AML-193 (cell line): ENCODE data around the gene RNASET2.
"Not testable (repeated sequence)": the region's sequence is repeated elsewhere in the genome, so short reads cannot be mapped to it uniquely, and the experiment has no call there.

Experiments
- DNase-seq, 2 experiments: peaks; one replicate each; lab custom pipeline; 2025; lab: John Stamatoyannopoulos, UW

The RNASET2 gene

DNA sequence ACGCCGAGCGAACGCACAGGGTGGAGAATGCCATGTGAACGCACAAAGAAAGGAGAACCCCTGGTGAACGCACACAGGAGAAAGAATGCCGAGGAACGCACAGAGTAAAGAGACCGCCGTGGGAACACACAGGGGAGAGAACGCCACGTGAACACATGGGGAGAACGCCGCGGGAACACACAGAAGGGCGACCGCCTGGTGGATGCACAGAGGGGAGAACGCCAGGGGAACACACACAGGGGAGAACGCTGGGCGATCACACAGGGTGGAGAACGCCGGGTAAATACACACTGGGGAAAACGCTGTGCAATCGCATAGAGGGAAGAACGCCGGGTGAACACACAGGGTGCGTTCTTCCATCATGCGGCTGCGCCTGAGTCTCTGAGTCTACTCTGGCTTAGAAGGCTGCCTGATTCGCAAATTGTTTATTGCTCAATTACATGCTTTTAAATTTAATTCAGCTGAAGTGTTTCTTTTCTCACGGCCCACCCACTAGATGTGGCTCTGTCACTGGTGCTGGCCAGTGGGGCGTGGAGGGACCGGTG lies 54.1 kb downstream of the RNASET2 start:
- no peak for DNase-seq

DNA sequence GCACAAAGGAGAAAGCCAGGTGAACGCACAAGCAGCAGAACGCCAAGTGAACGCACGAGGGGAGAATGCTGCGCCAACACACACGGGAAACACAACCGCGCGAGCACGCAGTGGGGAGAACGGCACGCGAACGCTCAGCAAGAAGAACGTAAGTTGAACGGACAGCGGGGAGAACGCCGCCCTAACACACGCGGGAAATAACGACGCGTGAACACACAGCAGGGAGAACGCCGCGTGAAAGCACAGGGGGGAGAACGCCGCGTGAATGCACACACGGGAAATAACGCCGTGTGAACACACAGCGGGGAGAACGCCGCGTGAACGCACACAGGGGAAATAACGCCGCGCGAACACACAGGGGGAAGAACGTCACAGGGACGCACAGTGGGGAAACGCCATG lies 54.7 kb downstream of the RNASET2 start:
- no peak for DNase-seq

DNA sequence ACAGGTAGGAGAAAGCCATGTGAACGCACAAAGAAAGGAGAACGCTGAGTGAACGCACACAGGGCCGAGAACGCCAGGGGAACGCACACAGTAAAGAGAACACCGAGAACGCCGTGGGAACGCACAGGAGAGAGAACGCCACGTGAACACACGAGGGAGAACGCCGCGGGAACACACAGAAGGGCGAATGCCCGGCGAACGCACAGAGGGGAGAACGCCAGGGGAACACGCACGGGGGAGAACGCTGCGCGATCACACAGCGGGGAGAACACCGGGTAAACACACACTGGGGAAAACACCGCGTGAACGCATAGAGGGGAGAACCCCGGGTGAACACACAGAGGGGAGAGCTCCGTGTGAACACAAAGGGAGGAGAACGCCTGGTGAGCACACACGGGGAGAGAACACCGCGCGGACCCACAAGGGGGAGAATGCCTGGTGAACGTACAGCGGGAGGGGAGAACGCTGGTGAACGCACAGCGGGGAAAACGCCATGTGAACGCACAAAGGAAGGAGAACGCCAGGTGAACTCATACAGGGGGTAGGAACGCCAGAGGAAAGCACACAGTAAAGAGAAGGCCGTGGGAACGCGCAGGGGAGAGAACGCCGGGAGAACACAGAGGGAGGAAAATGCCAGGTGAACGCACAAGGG lies 55.3 kb downstream of the RNASET2 start:
- DNase-seq: no peak

DNA sequence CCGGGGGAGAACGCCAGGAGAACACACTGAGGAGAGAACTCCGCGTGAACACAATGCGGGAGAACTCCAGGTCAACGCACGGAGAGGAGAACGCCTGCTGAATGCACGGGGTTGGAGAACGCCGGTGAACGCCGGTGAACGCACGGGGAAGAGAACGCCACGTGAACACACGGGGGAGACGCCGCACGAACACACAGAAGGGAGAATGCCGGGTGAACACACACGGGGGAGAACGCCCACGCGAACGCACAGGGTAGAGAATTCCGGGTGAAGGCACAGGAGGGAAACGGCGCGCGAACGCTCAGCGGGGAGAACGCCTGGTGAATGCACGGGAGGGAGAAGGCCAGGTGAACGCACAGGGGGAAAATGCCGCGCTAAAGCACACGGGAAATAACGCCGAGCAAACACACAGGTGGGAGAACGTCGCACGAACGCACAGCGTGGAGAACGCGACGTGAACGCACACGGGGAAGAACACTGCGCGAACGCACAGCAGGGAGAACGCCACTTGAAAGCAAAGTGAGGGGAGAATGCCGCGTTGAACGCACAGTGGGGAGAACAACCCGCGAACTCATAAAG lies 56.1 kb downstream of the RNASET2 start:
- DNase-seq: no peak

DNA sequence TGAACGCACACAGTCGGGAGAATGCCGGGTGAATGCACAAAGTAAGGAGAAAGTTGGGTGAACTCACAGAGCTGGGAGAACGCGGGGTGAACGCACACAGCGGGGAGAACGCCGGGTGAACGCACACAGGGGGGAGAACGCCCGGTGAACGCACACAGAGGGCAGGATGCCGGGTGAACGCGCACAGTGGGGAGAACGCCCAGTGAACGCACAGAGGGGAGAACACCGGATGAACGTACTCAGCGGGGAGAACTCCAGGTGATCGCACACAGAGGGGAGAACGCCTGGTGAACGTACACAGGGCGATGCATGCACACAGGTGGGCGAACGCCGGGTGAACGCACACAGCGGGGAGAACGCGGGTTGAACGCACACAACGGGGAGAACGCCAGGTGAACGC lies 57.4 kb downstream of the RNASET2 start:
- DNase-seq: no peak

DNA sequence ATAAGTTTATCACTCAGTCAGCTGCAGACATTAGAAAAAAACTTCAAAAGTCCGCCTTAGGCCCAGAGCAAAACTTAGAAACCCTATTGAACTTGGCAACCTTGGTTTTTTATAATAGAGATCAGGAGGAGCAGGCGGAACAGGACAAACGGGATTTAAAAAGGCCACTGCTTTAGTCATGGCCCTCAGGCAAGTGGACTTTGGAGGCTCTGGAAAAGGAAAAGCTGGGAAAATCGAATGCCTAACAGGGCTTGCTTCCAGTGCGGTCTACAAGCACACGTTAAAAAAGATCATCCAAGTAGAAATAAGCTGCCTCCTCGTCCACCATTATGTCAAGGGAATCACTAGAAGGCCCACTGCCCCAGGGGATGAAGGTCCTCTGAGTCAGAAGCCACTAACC lies 61.7 kb downstream of the RNASET2 start:
- DNase-seq: not testable (repeated sequence)

DNA sequence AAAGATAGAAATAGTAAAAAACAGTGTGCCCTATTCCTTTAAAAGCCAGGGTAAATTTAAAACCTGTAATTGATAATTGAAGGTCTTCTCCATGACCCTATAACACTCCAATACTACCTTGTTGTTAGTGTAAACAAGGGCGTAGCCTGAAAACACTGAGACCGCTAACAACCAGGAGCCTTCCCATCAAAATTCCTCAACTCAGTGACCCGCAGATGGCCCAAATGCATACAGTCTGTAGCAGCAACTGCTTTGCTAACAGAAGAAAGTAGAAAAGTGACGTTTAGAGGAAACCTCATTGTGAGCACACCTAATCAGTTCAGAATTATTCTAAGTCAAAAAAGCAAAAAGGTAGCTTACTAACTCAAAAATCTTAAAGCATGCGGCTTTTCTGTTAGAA lies 63.9 kb downstream of the RNASET2 start:
- DNase-seq: not testable (repeated sequence)

DNA sequence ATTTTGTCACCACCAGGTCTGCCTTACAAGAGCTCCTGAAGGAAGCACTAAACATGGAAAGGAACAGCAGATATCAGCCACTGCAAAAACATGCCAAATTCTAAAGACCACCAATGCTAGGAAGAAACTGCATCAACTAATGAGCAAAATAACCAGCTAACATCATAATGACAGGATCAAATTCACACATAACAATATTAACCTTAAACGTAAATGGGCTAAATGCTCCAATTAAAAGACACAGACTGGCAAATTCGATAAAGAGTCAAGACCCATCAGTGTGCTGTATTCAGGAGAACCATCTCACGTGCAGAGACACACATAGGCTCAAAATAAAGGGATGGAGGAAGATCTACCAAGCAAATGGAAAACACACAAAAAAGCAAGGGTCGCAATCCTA lies 69.6 kb downstream of the RNASET2 start:
- not testable (repeated sequence) for DNase-seq

DNA sequence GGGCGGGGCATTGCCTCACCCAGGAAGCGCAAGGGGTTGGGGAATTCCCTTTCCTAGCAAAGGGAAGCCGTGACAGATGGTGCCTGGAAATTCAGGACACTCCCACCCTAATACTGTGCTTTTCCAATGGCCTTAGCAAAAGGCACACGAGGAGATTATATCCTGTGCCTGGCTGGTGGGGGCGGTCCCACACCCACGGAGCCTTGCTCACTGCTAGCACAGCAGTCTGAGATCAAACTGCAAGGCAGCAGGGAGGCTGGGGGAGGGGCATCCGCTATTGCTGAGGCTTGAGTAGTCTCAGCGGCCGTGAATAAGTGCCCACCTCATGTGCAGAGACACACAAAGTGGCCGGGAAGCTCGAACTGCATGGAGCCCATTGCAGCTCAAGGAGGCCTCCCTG lies 71.4 kb downstream of the RNASET2 start:
- not testable (repeated sequence) for DNase-seq

DNA sequence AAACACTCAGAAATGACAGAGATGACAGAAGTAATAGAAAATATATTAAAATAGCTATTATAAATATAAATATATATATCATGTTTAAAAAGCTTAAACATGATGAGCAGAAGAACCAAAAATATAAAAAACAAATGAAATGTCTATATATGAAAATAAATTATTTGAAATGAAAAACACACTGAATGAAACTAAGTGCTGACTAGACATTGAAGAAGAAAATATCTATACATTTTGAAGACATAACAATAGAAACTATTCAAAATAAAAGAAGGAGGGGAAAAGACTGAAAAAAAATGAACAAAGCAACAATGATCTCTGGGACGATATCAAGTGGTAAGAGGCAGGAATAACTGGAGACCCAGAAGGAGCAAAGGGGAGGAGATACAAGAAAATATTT lies 76.8 kb downstream of the RNASET2 start:
- DNase-seq: no peak
